KOPT-K1 (cell line): ENCODE measurements around the gene CARHSP1.

Experiments
- H3K27ac ChIP-seq: fragments of 200-600 bp; sonication (generic); 2 replicates; pipeline ENCODE4 v1.5.1; 2016; ENCODE audit warnings: antibody characterized with exemption, mild to moderate bottlenecking, low read depth, low read length; ENCODE audit not compliant: poor library complexity, severe bottlenecking
- H3K36me3 ChIP-seq: fragments of 200-600 bp; sonication (generic); 2 replicates; pipeline ENCODE4 v1.5.1; 2017; ENCODE audit warnings: antibody characterized with exemption, mild to moderate bottlenecking, low read length, moderate library complexity; ENCODE audit not compliant: insufficient read depth
- H3K9me3 ChIP-seq: fragments of 200-600 bp; sonication (generic); 2 replicates; pipeline ENCODE4 v1.5.1; 2017; ENCODE audit warnings: antibody characterized with exemption, low read length, mild to moderate bottlenecking; ENCODE audit not compliant: insufficient read depth, poor library complexity, severe bottlenecking

The CARHSP1 gene

GRCh38 chr16:8867932-8868415 is 832 bp downstream of the CARHSP1 start:
- Histone ChIP-seq H3K9me3 (no peaks in the 10 kb centered on the region), H3K27ac (peak overlapping the region; percentile 92), H3K36me3 (peaks cover 34% of the 10 kb centered on the region)

GRCh38 chr16:8867216-8867931 is 1.4 kb downstream of the CARHSP1 start:
- H3K36me3 ChIP-seq: peaks cover 40% of the 10 kb centered on the region
- H3K27ac ChIP-seq: peak overlapping the region; percentile 92
- no peaks in the 10 kb centered on the region for H3K9me3 ChIP-seq

- Histone ChIP-seq H3K27ac (peak overlapping the region; percentile 92), H3K9me3 (no peaks in the 10 kb centered on the region), H3K36me3 (peaks cover 45% of the 10 kb centered on the region)
These were observed 2.0 kb downstream of the CARHSP1 start for GRCh38 chr16:8866884-8867215.

- Histone ChIP-seq H3K36me3 (peaks cover 50% of the 10 kb centered on the region), H3K9me3 (no peaks in the 10 kb centered on the region), H3K27ac (peak overlapping the region; percentile 92)
These were observed 2.5 kb downstream of the CARHSP1 start for GRCh38 chr16:8866118-8866883.

- no peaks in the 10 kb centered on the region for H3K9me3 ChIP-seq
- H3K36me3 ChIP-seq: peaks cover 56% of the 10 kb centered on the region
- peak overlapping the region; percentile 92 for H3K27ac ChIP-seq
These were observed 3.5 kb downstream of the CARHSP1 start for GRCh38 chr16:8865145-8865882.

GRCh38 chr16:8864480-8865110 is 4.2 kb downstream of the CARHSP1 start:
- Histone ChIP-seq H3K36me3 (peaks cover 63% of the 10 kb centered on the region), H3K9me3 (no peaks in the 10 kb centered on the region), H3K27ac (peak overlapping the region; percentile 22)

- H3K27ac ChIP-seq: peak overlapping the region; percentile 22
- no peaks in the 10 kb centered on the region for H3K9me3 ChIP-seq
- H3K36me3 ChIP-seq: peaks cover 71% of the 10 kb centered on the region
These were observed 5.0 kb downstream of the CARHSP1 start for GRCh38 chr16:8863594-8864424.

GRCh38 chr16:8862309-8863130 is 6.3 kb downstream of the CARHSP1 start:
- Histone ChIP-seq H3K36me3 (peaks cover 84% of the 10 kb centered on the region), H3K27ac (no peak overlapping the region), H3K9me3 (no peaks in the 10 kb centered on the region)

- Histone ChIP-seq H3K36me3 (peaks cover 91% of the 10 kb centered on the region), H3K9me3 (no peaks in the 10 kb centered on the region), H3K27ac (no peak overlapping the region)
These were observed 7.1 kb downstream of the CARHSP1 start for GRCh38 chr16:8861563-8862308.

- no peaks in the 10 kb centered on the region for H3K9me3 ChIP-seq
- peaks cover 94% of the 10 kb centered on the region for H3K36me3 ChIP-seq
- no peak overlapping the region for H3K27ac ChIP-seq
These were observed 8.6 kb downstream of the CARHSP1 start for GRCh38 chr16:8859913-8860881.

GRCh38 chr16:8858994-8859912 is 9.6 kb downstream of the CARHSP1 start:
- peaks cover 94% of the 10 kb centered on the region for H3K36me3 ChIP-seq
- no peaks in the 10 kb centered on the region for H3K9me3 ChIP-seq
- no peak overlapping the region for H3K27ac ChIP-seq
